ENCODE results near the gene RNF38.
"Not testable (repeated sequence)": the region's sequence is repeated elsewhere in the genome, so short reads cannot be mapped to it uniquely, and the experiment has no call there.

RNF38 gene

GRCh38 chr9:36407122-36407723 is 7.2 kb upstream of the RNF38 start:
- peak in 48 of 56 donors; percentile 3 to 79 (median 34) for DNase-seq

GRCh38 chr9:36402536-36402935 is 2.5 kb upstream of the RNF38 start:
- no peak for DNase-seq

- no peak for DNase-seq
These were observed 1.9 kb upstream of the RNF38 start for GRCh38 chr9:36401897-36402480.

- DNase-seq, result peak in 39 of 56 donors; percentile 39 to 99 (median 83)
These were observed 1.2 kb upstream of the RNF38 start for GRCh38 chr9:36401164-36401740.

- DNase-seq, result peak in 55 of 56 donors; percentile 34 to 99 (median 83)
These were observed 479 bp upstream of the RNF38 start for GRCh38 chr9:36400332-36401163.

GRCh38 chr9:36398745-36399144 is 1.3 kb downstream of the RNF38 start:
- no peak for DNase-seq

GRCh38 chr9:36396985-36397384 is 3.1 kb downstream of the RNF38 start:
- DNase-seq, result no peak

GRCh38 chr9:36392489-36392888 is 7.6 kb downstream of the RNF38 start:
- DNase-seq, result no peak

- no peak for DNase-seq
These were observed 10.5 kb downstream of the RNF38 start for GRCh38 chr9:36389590-36389989.

- not testable (repeated sequence) for DNase-seq
These were observed 13.6 kb downstream of the RNF38 start for GRCh38 chr9:36386396-36386965.

GRCh38 chr9:36382484-36382883 is 17.6 kb downstream of the RNF38 start:
- no peak for DNase-seq

- DNase-seq, result no peak
These were observed 35.5 kb downstream of the RNF38 start for GRCh38 chr9:36364577-36364976.

GRCh38 chr9:36363448-36363847 is 36.6 kb downstream of the RNF38 start:
- no peak for DNase-seq

GRCh38 chr9:36358486-36358885 is 41.6 kb downstream of the RNF38 start:
- no peak for DNase-seq

- DNase-seq, result no peak
These were observed 42.4 kb downstream of the RNF38 start for GRCh38 chr9:36357639-36358038.

GRCh38 chr9:36346569-36346968 is 53.5 kb downstream of the RNF38 start:
- no peak for DNase-seq

GRCh38 chr9:36345103-36345846 is 54.8 kb downstream of the RNF38 start:
- DNase-seq, result no peak

GRCh38 chr9:36341936-36342577 is 58.0 kb downstream of the RNF38 start:
- no peak for DNase-seq

GRCh38 chr9:36337865-36338264 is 62.2 kb downstream of the RNF38 start:
- DNase-seq, result peak in 5 of 56 donors; percentile 14 to 28 (median 19)

GRCh38 chr9:36337002-36337401 is 63.1 kb downstream of the RNF38 start:
- no peak for DNase-seq

All from amygdala (tissue), 56 donors.